Heart left ventricle (tissue), 13 donors: Measurements from ENCODE around the gene TMEM171.

ENCODE experiments used
- POLR2A ChIP-seq, 2 donors: fragments of 450-650 bp; IDR thresholded peaks; one replicate each; pipeline ENCODE4 v1.6.1; 2017; ENCODE audit warnings: antibody characterized with exemption in 2 of 2, mild to moderate bottlenecking in 2 of 2, moderate library complexity in 2 of 2
- TF ChIP-seq, protein P1 (sequence below), 12 donors: fragments of 200-600 bp; sonication (generic) in 4 of 12; IDR thresholded peaks; one replicate each; pipeline versions ENCODE4 v1.5.0 to v1.8.0; 2018 to 2022; ENCODE audit warnings: antibody characterized with exemption in 12 of 12, mild to moderate bottlenecking in 5 of 12
- donor health status: ischemic (EF 13 %, LVEDD 7.1; RV severe dilation, severe dysfunction).
- donor health status: DM: no; HTN: yes; CAD: no.
- donor health status: DM: no; HTN: no; CAD: no.
- donor health status: ischemic (EF 25% LVEDD 6.9; RV normal size, moderate dysfunction).
- donor health status: ischemic (EF 25% LVEDD 5.7; RV mildly dilated, moderate dysfunction).
- donor health status: ischemic (EF 35%, LVEDD 5.7; RV mildly dilated, moderate dysfunction).
- donor health status: nonischemic (EF 11% LVEDD 7.7; RV severe dilation, severe dysfunction).
- donor health status: DM: yes; HTN: yes; CAD: no.
- donor health status: PGD.
- donor health status: ischemic (EF 29% LVEDD 5.4; RV normal size, mild dysfunction).
- donor health status: nonischemic (EF 23%, LVEDD 6.1; RV moderate dilation, normal function).

DNA sequence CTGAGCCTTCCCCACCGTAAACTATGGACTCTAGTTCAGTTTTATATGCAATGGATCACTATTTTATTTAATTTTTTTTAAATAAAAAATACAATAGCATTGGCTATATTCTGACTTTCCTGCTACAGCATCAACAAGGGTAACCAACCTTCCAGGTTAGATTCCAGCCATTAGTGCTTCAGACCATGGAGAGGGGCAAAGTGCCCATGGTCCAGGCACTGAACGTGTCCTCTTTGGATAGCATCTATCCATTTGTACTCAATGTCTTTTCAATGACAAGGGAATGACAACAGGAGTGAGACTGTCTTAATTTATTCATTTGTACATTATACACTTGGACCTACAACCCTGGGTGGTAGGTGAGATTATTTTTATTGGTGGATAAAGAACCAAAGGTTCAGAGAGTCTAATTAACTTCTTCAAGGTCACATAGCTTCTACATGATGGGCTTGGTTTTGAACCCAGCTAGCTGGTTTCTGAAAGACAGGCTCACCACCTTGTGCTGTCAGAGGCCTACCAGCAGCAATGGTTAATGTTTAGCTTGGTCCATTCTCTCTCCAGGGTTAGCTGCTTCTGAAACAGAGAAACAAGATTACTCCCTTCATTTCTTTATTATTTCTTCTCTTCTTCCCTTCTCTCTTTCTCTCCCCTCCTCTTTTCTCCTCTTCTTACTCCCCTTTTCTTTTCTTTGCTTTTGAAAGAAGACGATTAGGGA is 11.5 kb downstream of the TMEM171 start:
- TF ChIP-seq, protein P1, sequence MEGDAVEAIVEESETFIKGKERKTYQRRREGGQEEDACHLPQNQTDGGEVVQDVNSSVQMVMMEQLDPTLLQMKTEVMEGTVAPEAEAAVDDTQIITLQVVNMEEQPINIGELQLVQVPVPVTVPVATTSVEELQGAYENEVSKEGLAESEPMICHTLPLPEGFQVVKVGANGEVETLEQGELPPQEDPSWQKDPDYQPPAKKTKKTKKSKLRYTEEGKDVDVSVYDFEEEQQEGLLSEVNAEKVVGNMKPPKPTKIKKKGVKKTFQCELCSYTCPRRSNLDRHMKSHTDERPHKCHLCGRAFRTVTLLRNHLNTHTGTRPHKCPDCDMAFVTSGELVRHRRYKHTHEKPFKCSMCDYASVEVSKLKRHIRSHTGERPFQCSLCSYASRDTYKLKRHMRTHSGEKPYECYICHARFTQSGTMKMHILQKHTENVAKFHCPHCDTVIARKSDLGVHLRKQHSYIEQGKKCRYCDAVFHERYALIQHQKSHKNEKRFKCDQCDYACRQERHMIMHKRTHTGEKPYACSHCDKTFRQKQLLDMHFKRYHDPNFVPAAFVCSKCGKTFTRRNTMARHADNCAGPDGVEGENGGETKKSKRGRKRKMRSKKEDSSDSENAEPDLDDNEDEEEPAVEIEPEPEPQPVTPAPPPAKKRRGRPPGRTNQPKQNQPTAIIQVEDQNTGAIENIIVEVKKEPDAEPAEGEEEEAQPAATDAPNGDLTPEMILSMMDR (IDR thresholded peaks at IDR 0.05), result no peak
- no peak for TF ChIP-seq POLR2A (IDR thresholded peaks at IDR 0.05)
